Measurements from ENCODE around the gene CCDC92. TPM values are rescaled to one million over a fixed set of nuclear protein-coding genes. Genes with fewer than 3 reads are reported as not detected.

CCDC92 gene
- total and polyA plus RNA-seq, 7 experiments from 2014 or later, result 17.3 to 34.4 (median 23.0) TPM

GRCh38 chr12:123923038-123923437 is 49.6 kb downstream of the CCDC92 start:
- Histone ChIP-seq H3K4me1 (ENCODE audit: control insufficient read depth in 2 of 2, insufficient read depth in 2 of 2, low read length in 2 of 2) (peaks cover 0 to 5% of the 10 kb centered on the region in 2 donors), H3K27me3 (ENCODE audit: control insufficient read depth in 2 of 2, insufficient read depth in 2 of 2, low read length in 2 of 2) (no peaks in the 10 kb centered on the region), H3K36me3 (ENCODE audit: control insufficient read depth in 2 of 3, insufficient read depth in 3 of 3, low read length in 3 of 3) (no peaks in the 10 kb centered on the region), H3K27ac (ENCODE audit: low read depth, low read length) (no peak overlapping the region), H3K9me3 (ENCODE audit: control insufficient read depth in 2 of 3, low read length in 3 of 3) (no peaks in the 10 kb centered on the region), H3K4me3 (ENCODE audit: low read length) (no peak overlapping the region)
- intact Hi-C loops (cut with micrococcal nuclease), result no loop called here
- Mint-ChIP-seq H3K27me3 (peaks cover 0 to 20% (median 0%) of the 10 kb centered on the region in 5 donors), H3K9me3 (no peaks in the 10 kb centered on the region), H3K4me1 (peaks cover 2 to 17% (median 14%) of the 10 kb centered on the region in 7 donors), H3K36me3 (no peaks in the 10 kb centered on the region), H3K4me3 (no peak overlapping the region), H3K27ac (peak overlapping the region in 1 of 9 donors; percentile 71)
- ATAC-seq, result no peak
- DNase-seq, result no peak
- ChIA-PET CTCF (interaction anchor here (0.8 kb wide), 1 partner anchor 18 kb away, joined by 3 read pairs; no protein-coding TSS in a partner anchor), POLR2A (no interaction called here)

GRCh38 chr12:123919980-123920360 is 52.7 kb downstream of the CCDC92 start:
- H3K27ac ChIP-seq (ENCODE audit: low read depth, low read length), result no peak overlapping the region
- POLR2A ChIA-PET, result no interaction called here
- CTCF ChIA-PET, result no interaction called here
- H3K4me1 ChIP-seq (ENCODE audit: control insufficient read depth in 2 of 2, insufficient read depth in 2 of 2, low read length in 2 of 2), result peaks cover 0 to 5% of the 10 kb centered on the region in 2 donors
- no peaks in the 10 kb centered on the region for H3K9me3 ChIP-seq (ENCODE audit: control insufficient read depth in 2 of 3, low read length in 3 of 3)
- H3K36me3 ChIP-seq (ENCODE audit: control insufficient read depth in 2 of 3, insufficient read depth in 3 of 3, low read length in 3 of 3), result no peaks in the 10 kb centered on the region
- H3K27ac Mint-ChIP-seq, result peak overlapping the region in 1 of 9 donors; percentile 25
- intact Hi-C loops (cut with micrococcal nuclease), result no loop called here
- peaks cover 0 to 24% (median 0%) of the 10 kb centered on the region in 5 donors for H3K27me3 Mint-ChIP-seq
- H3K4me3 ChIP-seq (ENCODE audit: low read length), result no peak overlapping the region
- peaks cover 2 to 20% (median 14%) of the 10 kb centered on the region in 7 donors for H3K4me1 Mint-ChIP-seq
- H3K9me3 Mint-ChIP-seq, result no peaks in the 10 kb centered on the region
- H3K27me3 ChIP-seq (ENCODE audit: control insufficient read depth in 2 of 2, insufficient read depth in 2 of 2, low read length in 2 of 2), result no peaks in the 10 kb centered on the region
- no peaks in the 10 kb centered on the region for H3K36me3 Mint-ChIP-seq
- no peak overlapping the region for H3K4me3 Mint-ChIP-seq
- ATAC-seq, result no peak
- no peak for DNase-seq

- Histone ChIP-seq H3K4me3 (ENCODE audit: low read length) (no peak overlapping the region), H3K27ac (ENCODE audit: low read depth, low read length) (no peak overlapping the region), H3K4me1 (ENCODE audit: control insufficient read depth in 2 of 2, insufficient read depth in 2 of 2, low read length in 2 of 2) (peaks cover 0 to 5% of the 10 kb centered on the region in 2 donors), H3K27me3 (ENCODE audit: control insufficient read depth in 2 of 2, insufficient read depth in 2 of 2, low read length in 2 of 2) (no peaks in the 10 kb centered on the region), H3K9me3 (ENCODE audit: control insufficient read depth in 2 of 3, low read length in 3 of 3) (no peaks in the 10 kb centered on the region), H3K36me3 (ENCODE audit: control insufficient read depth in 2 of 3, insufficient read depth in 3 of 3, low read length in 3 of 3) (no peaks in the 10 kb centered on the region)
- CTCF ChIA-PET, result no interaction called here
- Mint-ChIP-seq H3K4me1 (peaks cover 2 to 21% (median 15%) of the 10 kb centered on the region in 7 donors), H3K36me3 (no peaks in the 10 kb centered on the region), H3K27me3 (peaks cover 0 to 15% (median 0%) of the 10 kb centered on the region in 5 donors), H3K4me3 (no peak overlapping the region), H3K27ac (peak overlapping the region in 1 of 9 donors; percentile 67), H3K9me3 (peaks cover 0 to 1% (median 0%) of the 10 kb centered on the region in 11 donors)
- intact Hi-C loops (cut with micrococcal nuclease), result no loop called here
- ATAC-seq (no peak), DNase-seq (no peak)
- POLR2A ChIA-PET, result interaction anchor here (0.6 to 0.8 kb wide), 2 partner anchors 9 to 171 kb away, joined by 3 to 5 read pairs; no protein-coding TSS in a partner anchor
These were observed 55.2 kb downstream of the CCDC92 start for GRCh38 chr12:123917337-123917850.

- POLR2A ChIA-PET, result no interaction called here
- H3K27ac Mint-ChIP-seq, result peak overlapping the region in 1 of 9 donors; percentile 18
- CTCF ChIA-PET, result no interaction called here
These were observed 55.9 kb downstream of the CCDC92 start for GRCh38 chr12:123916729-123917128.

GRCh38 chr12:123914726-123915333 is 57.8 kb downstream of the CCDC92 start:
- H3K36me3 Mint-ChIP-seq, result no peaks in the 10 kb centered on the region
- intact Hi-C loops (cut with micrococcal nuclease), result no loop called here
- ChIA-PET POLR2A (no interaction called here), CTCF (interaction anchor here (0.6 kb wide), 2 partner anchors 70 to 990 kb away, joined by 3 read pairs; no protein-coding TSS in a partner anchor)
- ATAC-seq (no peak), DNase-seq (no peak)
- H3K27ac ChIP-seq (ENCODE audit: low read depth, low read length), result no peak overlapping the region
- no peaks in the 10 kb centered on the region for H3K36me3 ChIP-seq (ENCODE audit: control insufficient read depth in 2 of 3, insufficient read depth in 3 of 3, low read length in 3 of 3)
- H3K27me3 Mint-ChIP-seq, result peaks cover 0 to 5% (median 0%) of the 10 kb centered on the region in 5 donors
- H3K27me3 ChIP-seq (ENCODE audit: control insufficient read depth in 2 of 2, insufficient read depth in 2 of 2, low read length in 2 of 2), result no peaks in the 10 kb centered on the region
- no peaks in the 10 kb centered on the region for H3K9me3 ChIP-seq (ENCODE audit: control insufficient read depth in 2 of 3, low read length in 3 of 3)
- no peaks in the 10 kb centered on the region for H3K4me1 ChIP-seq (ENCODE audit: control insufficient read depth in 2 of 2, insufficient read depth in 2 of 2, low read length in 2 of 2)
- H3K4me3 Mint-ChIP-seq, result no peak overlapping the region
- H3K4me1 Mint-ChIP-seq, result peaks cover 4 to 18% (median 10%) of the 10 kb centered on the region in 7 donors
- peaks cover 0 to 2% (median 0%) of the 10 kb centered on the region in 11 donors for H3K9me3 Mint-ChIP-seq
- H3K4me3 ChIP-seq (ENCODE audit: low read length), result no peak overlapping the region
- H3K27ac Mint-ChIP-seq, result no peak overlapping the region

More at GRCh38 chr12:123916729-123917128, 55.9 kb downstream of the CCDC92 start:
- peaks cover 0 to 15% (median 0%) of the 10 kb centered on the region in 5 donors for H3K27me3 Mint-ChIP-seq
- H3K4me3 ChIP-seq (ENCODE audit: low read length), result no peak overlapping the region
- no peaks in the 10 kb centered on the region for H3K9me3 ChIP-seq (ENCODE audit: control insufficient read depth in 2 of 3, low read length in 3 of 3)
- peaks cover 0 to 2% (median 0%) of the 10 kb centered on the region in 11 donors for H3K9me3 Mint-ChIP-seq
- no peaks in the 10 kb centered on the region for H3K36me3 ChIP-seq (ENCODE audit: control insufficient read depth in 2 of 3, insufficient read depth in 3 of 3, low read length in 3 of 3)
- DNase-seq, result no peak
- no peaks in the 10 kb centered on the region for H3K27me3 ChIP-seq (ENCODE audit: control insufficient read depth in 2 of 2, insufficient read depth in 2 of 2, low read length in 2 of 2)
- intact Hi-C loops (cut with micrococcal nuclease), result no loop called here
- H3K4me1 Mint-ChIP-seq, result peaks cover 2 to 21% (median 14%) of the 10 kb centered on the region in 7 donors
- ATAC-seq, result peak; percentile 52
- H3K27ac ChIP-seq (ENCODE audit: low read depth, low read length), result no peak overlapping the region
- no peak overlapping the region for H3K4me3 Mint-ChIP-seq
- peaks cover 0 to 5% of the 10 kb centered on the region in 2 donors for H3K4me1 ChIP-seq (ENCODE audit: control insufficient read depth in 2 of 2, insufficient read depth in 2 of 2, low read length in 2 of 2)
- H3K36me3 Mint-ChIP-seq, result no peaks in the 10 kb centered on the region

- Histone ChIP-seq H3K4me3 (ENCODE audit: low read length) (no peak overlapping the region), H3K9me3 (ENCODE audit: control insufficient read depth in 2 of 3, low read length in 3 of 3) (no peaks in the 10 kb centered on the region), H3K4me1 (ENCODE audit: control insufficient read depth in 2 of 2, insufficient read depth in 2 of 2, low read length in 2 of 2) (no peaks in the 10 kb centered on the region), H3K27ac (ENCODE audit: low read depth, low read length) (no peak overlapping the region), H3K27me3 (ENCODE audit: control insufficient read depth in 2 of 2, insufficient read depth in 2 of 2, low read length in 2 of 2) (no peaks in the 10 kb centered on the region), H3K36me3 (ENCODE audit: control insufficient read depth in 2 of 3, insufficient read depth in 3 of 3, low read length in 3 of 3) (no peaks in the 10 kb centered on the region)
- ATAC-seq (no peak), DNase-seq (no peak)
- CTCF ChIA-PET, result interaction anchor here (1.0 kb wide), 1 partner anchor 8 kb away, joined by 3 read pairs; no protein-coding TSS in a partner anchor
- H3K27me3 Mint-ChIP-seq, result peaks cover 0 to 4% (median 0%) of the 10 kb centered on the region in 5 donors
- H3K4me3 Mint-ChIP-seq, result no peak overlapping the region
- intact Hi-C loops (cut with micrococcal nuclease), result no loop called here
- H3K4me1 Mint-ChIP-seq, result peaks cover 6 to 18% (median 10%) of the 10 kb centered on the region in 7 donors
- peak overlapping the region in 4 of 9 donors; percentile 56 to 68 (median 61) for H3K27ac Mint-ChIP-seq
- peaks cover 0 to 5% (median 0%) of the 10 kb centered on the region in 11 donors for H3K9me3 Mint-ChIP-seq
- POLR2A ChIA-PET, result no interaction called here
- no peaks in the 10 kb centered on the region for H3K36me3 Mint-ChIP-seq
These were observed 59.9 kb downstream of the CCDC92 start for GRCh38 chr12:123912415-123913380.

Data from naive thymus-derived CD4-positive, alpha-beta T cell (primary cell).